GM12892 (cell line): Measurements from ENCODE around the gene OPCML.

ENCODE experiments used
- POLR2A ChIP-seq: IDR thresholded peaks from 2 replicates; pipeline ENCODE4 v1.6.1; 2011; ENCODE audit warnings: low read depth, low read length, control low read depth
- TAF1 ChIP-seq: IDR thresholded peaks from 2 replicates; pipeline ENCODE4 v1.6.1; 2011; ENCODE audit warnings: low read depth, mild to moderate bottlenecking, control low read depth, low read length, borderline replicate concordance

DNA sequence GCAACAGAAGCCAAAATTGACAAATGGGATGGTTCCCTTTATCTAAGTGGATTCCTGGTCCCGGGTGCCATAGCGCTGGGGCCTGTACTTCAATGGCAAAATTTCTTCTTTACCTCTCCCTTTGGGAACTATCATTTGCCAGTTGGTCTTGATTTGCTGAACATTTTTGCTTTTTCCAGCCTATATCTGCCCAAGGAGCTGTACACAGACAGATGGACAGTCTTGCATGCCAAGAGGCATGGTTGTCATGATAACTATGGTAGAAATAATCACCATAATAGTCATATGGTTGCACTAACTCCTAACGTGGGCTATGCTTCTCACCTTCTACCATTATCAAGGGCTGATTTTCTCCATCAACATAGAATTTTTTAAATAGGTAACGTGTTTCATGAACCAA lies 1030.9 kb downstream of the OPCML start:
- TF ChIP-seq POLR2A (no peak), TAF1 (no peak)
